Osteocyte (in vitro differentiated cells): ENCODE results near the gene AGPS. TPM values are rescaled to one million over a fixed set of nuclear protein-coding genes. Genes with fewer than 3 reads are reported as not detected.

Experiments used
- DNase-seq: peaks from one replicate; pipeline ENCODE4 v3.0.0; 2021; ENCODE audit warnings: mixed read lengths; ENCODE audit not compliant: unreplicated experiment; ENCODE audit errors: extremely low spot score
- H3K27ac Mint-ChIP-seq: one replicate; pipeline ENCODE4 v1.8.0; 2021; ENCODE audit warnings: mild to moderate bottlenecking, mixed read lengths; ENCODE audit not compliant: unreplicated experiment
- H3K27me3 Mint-ChIP-seq: one replicate; pipeline ENCODE4 v1.8.0; 2021; ENCODE audit warnings: mixed read lengths; ENCODE audit not compliant: unreplicated experiment
- H3K36me3 Mint-ChIP-seq: one replicate; pipeline ENCODE4 v1.8.0; 2021; ENCODE audit warnings: mixed read lengths; ENCODE audit not compliant: unreplicated experiment
- H3K4me1 Mint-ChIP-seq: one replicate; pipeline ENCODE4 v1.8.0; 2021; ENCODE audit warnings: mixed read lengths; ENCODE audit not compliant: unreplicated experiment
- H3K4me3 Mint-ChIP-seq: one replicate; pipeline ENCODE4 v1.8.0; 2021; ENCODE audit warnings: mild to moderate bottlenecking, moderate library complexity, mixed read lengths; ENCODE audit not compliant: unreplicated experiment
- H3K9me3 Mint-ChIP-seq: one replicate; pipeline ENCODE4 v1.8.0; 2021; ENCODE audit warnings: mixed read lengths; ENCODE audit not compliant: unreplicated experiment
- total RNA-seq: library from RNA; stranded (reverse); gene quantifications from 2 replicates; pipeline ENCODE4 v1.2.1, GENCODE V29; 2021
- TF ChIP-seq, protein P1 (sequence below): fragments of 200-600 bp; sonication (generic); IDR thresholded peaks from 2 replicates; pipeline ENCODE4 v1.5.0; 2021; ENCODE audit warnings: antibody characterized with exemption, mild to moderate bottlenecking, moderate library complexity

AGPS gene
- total RNA-seq, 1 donor from 2014 or later, result 38.0 TPM

GRCh38 chr2:177466337-177467195 lies 74.0 kb downstream of the AGPS start:
- Mint-ChIP-seq H3K9me3 (peaks cover 9% of the 10 kb centered on the region), H3K4me1 (peaks cover 10% of the 10 kb centered on the region), H3K36me3 (peaks cover 22% of the 10 kb centered on the region), H3K27me3 (no peaks in the 10 kb centered on the region), H3K4me3 (no peak overlapping the region), H3K27ac (no peak overlapping the region)
- TF ChIP-seq, protein P1, sequence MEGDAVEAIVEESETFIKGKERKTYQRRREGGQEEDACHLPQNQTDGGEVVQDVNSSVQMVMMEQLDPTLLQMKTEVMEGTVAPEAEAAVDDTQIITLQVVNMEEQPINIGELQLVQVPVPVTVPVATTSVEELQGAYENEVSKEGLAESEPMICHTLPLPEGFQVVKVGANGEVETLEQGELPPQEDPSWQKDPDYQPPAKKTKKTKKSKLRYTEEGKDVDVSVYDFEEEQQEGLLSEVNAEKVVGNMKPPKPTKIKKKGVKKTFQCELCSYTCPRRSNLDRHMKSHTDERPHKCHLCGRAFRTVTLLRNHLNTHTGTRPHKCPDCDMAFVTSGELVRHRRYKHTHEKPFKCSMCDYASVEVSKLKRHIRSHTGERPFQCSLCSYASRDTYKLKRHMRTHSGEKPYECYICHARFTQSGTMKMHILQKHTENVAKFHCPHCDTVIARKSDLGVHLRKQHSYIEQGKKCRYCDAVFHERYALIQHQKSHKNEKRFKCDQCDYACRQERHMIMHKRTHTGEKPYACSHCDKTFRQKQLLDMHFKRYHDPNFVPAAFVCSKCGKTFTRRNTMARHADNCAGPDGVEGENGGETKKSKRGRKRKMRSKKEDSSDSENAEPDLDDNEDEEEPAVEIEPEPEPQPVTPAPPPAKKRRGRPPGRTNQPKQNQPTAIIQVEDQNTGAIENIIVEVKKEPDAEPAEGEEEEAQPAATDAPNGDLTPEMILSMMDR, result no peak
- no peak for DNase-seq

DNA sequence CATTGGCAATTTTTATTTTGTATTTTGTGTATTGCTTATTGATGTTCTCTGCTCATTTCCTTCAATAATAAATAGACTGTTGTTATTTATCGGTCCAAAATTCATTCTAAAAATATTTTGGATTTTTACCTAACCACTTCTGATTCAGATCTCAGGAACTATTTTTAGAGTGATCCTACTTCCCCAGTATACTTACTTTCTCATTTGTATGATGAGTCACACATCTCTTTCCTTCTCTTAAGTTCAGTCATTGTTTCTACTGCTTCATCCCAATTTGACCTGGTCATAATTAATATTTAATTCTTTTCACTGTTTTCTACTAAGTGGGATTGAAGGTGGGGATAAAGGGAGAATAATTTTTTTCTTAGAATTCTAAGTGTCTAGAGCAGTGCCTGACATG lies 75.1 kb downstream of the AGPS start:
- no peak for DNase-seq
- Mint-ChIP-seq H3K4me3 (no peak overlapping the region), H3K4me1 (peaks cover 10% of the 10 kb centered on the region), H3K27me3 (no peaks in the 10 kb centered on the region), H3K27ac (no peak overlapping the region), H3K36me3 (peaks cover 26% of the 10 kb centered on the region), H3K9me3 (peaks cover 17% of the 10 kb centered on the region)
- TF ChIP-seq, protein P1, result no peak

DNA sequence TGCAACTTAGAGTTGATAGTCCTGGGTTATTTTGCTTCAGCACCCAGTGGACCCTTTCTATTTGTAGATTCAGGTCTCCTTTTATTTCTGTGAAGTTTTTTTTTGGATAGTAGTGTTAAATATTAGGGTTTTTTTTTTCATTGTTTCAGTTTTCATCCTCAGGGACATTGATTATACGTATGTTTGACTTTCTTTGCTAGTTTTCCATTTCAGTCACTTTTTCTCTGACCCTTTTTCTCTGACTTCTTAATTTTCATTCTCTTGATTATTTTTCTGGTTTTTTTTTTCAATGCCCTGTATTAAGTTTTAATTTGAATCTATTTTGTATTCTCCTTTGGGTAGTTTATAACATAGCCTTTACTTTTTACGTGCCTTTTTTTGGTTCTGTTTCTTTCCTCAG lies 79.4 kb downstream of the AGPS start:
- Mint-ChIP-seq H3K36me3 (peaks cover 34% of the 10 kb centered on the region), H3K9me3 (peaks cover 34% of the 10 kb centered on the region), H3K27ac (no peak overlapping the region), H3K27me3 (no peaks in the 10 kb centered on the region), H3K4me3 (no peak overlapping the region), H3K4me1 (peaks cover 24% of the 10 kb centered on the region)
- TF ChIP-seq, protein P1, result no peak
- no peak for DNase-seq

DNA sequence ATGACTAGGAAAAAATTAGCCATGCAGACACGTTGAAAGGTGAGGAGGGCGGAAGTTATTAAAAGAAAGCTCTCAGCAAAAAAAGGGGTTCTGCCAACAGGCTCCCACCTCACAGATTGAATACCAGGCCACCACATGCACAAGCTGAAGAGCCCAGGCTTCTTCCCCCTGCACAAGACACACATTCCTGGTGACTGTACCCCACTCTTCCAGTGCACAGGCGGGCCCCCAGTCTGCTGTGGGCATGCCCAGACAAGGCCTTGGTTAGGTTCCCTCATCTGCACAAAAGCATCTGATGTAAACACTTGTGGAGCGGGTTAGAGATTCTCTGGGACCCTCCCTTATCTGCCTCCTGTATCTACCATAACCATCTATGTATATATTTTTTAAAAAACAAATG lies 81.7 kb downstream of the AGPS start:
- no peak overlapping the region for H3K27ac Mint-ChIP-seq
- TF ChIP-seq, protein P1, result no peak
- H3K4me1 Mint-ChIP-seq, result peaks cover 18% of the 10 kb centered on the region
- no peaks in the 10 kb centered on the region for H3K27me3 Mint-ChIP-seq
- H3K4me3 Mint-ChIP-seq, result no peak overlapping the region
- DNase-seq, result no peak
- H3K9me3 Mint-ChIP-seq, result peaks cover 42% of the 10 kb centered on the region
- peaks cover 47% of the 10 kb centered on the region for H3K36me3 Mint-ChIP-seq

GRCh38 chr2:177474998-177475397 lies 82.4 kb downstream of the AGPS start:
- no peak for DNase-seq

More at GRCh38 chr2:177474998-177475397, 82.4 kb downstream of the AGPS start:
- Mint-ChIP-seq H3K27ac (peak overlapping the region; percentile 76), H3K4me1 (peaks cover 18% of the 10 kb centered on the region), H3K27me3 (no peaks in the 10 kb centered on the region), H3K36me3 (peaks cover 48% of the 10 kb centered on the region), H3K9me3 (peaks cover 42% of the 10 kb centered on the region), H3K4me3 (no peak overlapping the region)
- TF ChIP-seq, protein P1, result no peak
